HEK293 (cell line): Measurements from ENCODE around the gene LPP.

Experiments used
- CTCF ChIA-PET: fragments of 350-600 bp; formaldehyde crosslinking; extraction: SDS; loops from one replicate; lab custom pipeline; 2021; ENCODE audit warnings: antibody characterized with exemption; lab: Yijun Ruan, JAX
- POLR2A ChIA-PET: fragments of 300-600 bp; formaldehyde crosslinking; extraction: SDS; loops from one replicate; lab custom pipeline; 2020; ENCODE audit warnings: antibody characterized with exemption, inconsistent platforms; lab: Yijun Ruan, JAX
- H3K27ac ChIP-seq: fragments of 200-500 bp; sonication (Bioruptor generic); 2 replicates; pipeline ENCODE4 v1.5.1; 2014; ENCODE audit warnings: low read depth, low read length, control low read depth, inconsistent platforms; ENCODE audit errors: extremely low read depth
- H3K36me3 ChIP-seq, 2 experiments: fragments of 200-500 bp in 1 of 2; sonication (Bioruptor generic) in 1 of 2; 1 replicate in 1 of 2; 2 replicates in 1 of 2; pipeline ENCODE4 v1.5.1; 2014 to 2017; ENCODE audit warnings: inconsistent platforms in 2 of 2, low read length in 2 of 2; ENCODE audit not compliant: control insufficient read depth in 2 of 2, insufficient read depth in 1 of 2
- H3K4me1 ChIP-seq: fragments of 200-500 bp; sonication (Bioruptor generic); 2 replicates; pipeline ENCODE4 v1.5.1; 2014; ENCODE audit warnings: mild to moderate bottlenecking, low read length, inconsistent platforms; ENCODE audit not compliant: control insufficient read depth, insufficient read depth
- H3K4me3 ChIP-seq: 2 replicates; pipeline ENCODE4 v1.5.1; 2011; ENCODE audit warnings: low read depth, mild to moderate bottlenecking, control low read depth, low read length, moderate library complexity
- H3K9me3 ChIP-seq: fragments of 200-500 bp; sonication (Bioruptor generic); 2 replicates; pipeline ENCODE4 v1.5.1; 2014; ENCODE audit warnings: low read depth, low read length, inconsistent platforms; ENCODE audit not compliant: control insufficient read depth, insufficient read depth
- HIC1 ChIP-seq: fragments of 450-650 bp; formaldehyde crosslinking; IDR thresholded peaks from 2 replicates; pipeline ENCODE4 v1.5.1; 2016; ENCODE audit warnings: missing biosample characterization, missing genetic modification characterization
- KLF10 ChIP-seq: fragments of 450-650 bp; IDR thresholded peaks from 2 replicates; pipeline ENCODE4 v1.5.1; 2018; ENCODE audit warnings: missing biosample characterization, mild to moderate bottlenecking, missing genetic modification characterization
- PBX3 ChIP-seq: sonication (generic); formaldehyde crosslinking; IDR thresholded peaks from 2 replicates; pipeline ENCODE4 v1.8.1; 2022; ENCODE audit warnings: mild to moderate bottlenecking, moderate library complexity, missing genetic modification reagents
- REST ChIP-seq: fragments of 450-650 bp; formaldehyde crosslinking; IDR thresholded peaks from 2 replicates; pipeline ENCODE4 v1.5.1; 2016; ENCODE audit warnings: missing biosample characterization, missing genetic modification characterization
- TSHZ1 ChIP-seq: fragments of 450-650 bp; formaldehyde crosslinking; IDR thresholded peaks from 2 replicates; pipeline ENCODE4 v1.5.1; 2016; ENCODE audit warnings: missing biosample characterization, missing genetic modification characterization, borderline replicate concordance
- ZBTB1 ChIP-seq: fragments of 450-650 bp; formaldehyde crosslinking; IDR thresholded peaks from 2 replicates; pipeline ENCODE4 v1.5.1; 2016; ENCODE audit warnings: missing biosample characterization, missing genetic modification characterization
- ZBTB6 ChIP-seq: fragments of 450-650 bp; formaldehyde crosslinking; IDR thresholded peaks from 2 replicates; pipeline ENCODE4 v1.5.1; 2017; ENCODE audit warnings: missing biosample characterization, missing genetic modification characterization
- ZBTB7A ChIP-seq: fragments of 450-650 bp; formaldehyde crosslinking; IDR thresholded peaks from 2 replicates; pipeline ENCODE4 v1.5.1; 2016; ENCODE audit warnings: low read depth, missing biosample characterization, missing genetic modification characterization
- ZFP69B ChIP-seq: fragments of 450-650 bp; formaldehyde crosslinking; IDR thresholded peaks from 2 replicates; pipeline ENCODE4 v1.5.1; 2016; ENCODE audit warnings: missing biosample characterization, missing genetic modification characterization
- ZNF16 ChIP-seq: fragments of 450-650 bp; formaldehyde crosslinking; IDR thresholded peaks from 2 replicates; pipeline ENCODE4 v1.5.1; 2016; ENCODE audit warnings: low read depth, missing biosample characterization, missing genetic modification characterization
- ZNF324 ChIP-seq: fragments of 450-650 bp; formaldehyde crosslinking; IDR thresholded peaks from 2 replicates; pipeline ENCODE4 v1.5.1; 2016; ENCODE audit warnings: missing biosample characterization, missing genetic modification characterization
- ZNF341 ChIP-seq: fragments of 450-650 bp; formaldehyde crosslinking; IDR thresholded peaks from 2 replicates; pipeline ENCODE4; 2016; ENCODE audit warnings: low read depth, missing biosample characterization, missing genetic modification characterization
- ZNF433 ChIP-seq: fragments of 450-650 bp; formaldehyde crosslinking; IDR thresholded peaks from 2 replicates; pipeline ENCODE4 v1.5.1; 2016; ENCODE audit warnings: missing biosample characterization, missing genetic modification characterization, low read depth
- ZNF449 ChIP-seq: fragments of 450-650 bp; formaldehyde crosslinking; IDR thresholded peaks from 2 replicates; pipeline ENCODE4 v1.5.1; 2017; ENCODE audit warnings: missing biosample characterization, mild to moderate bottlenecking, missing genetic modification characterization, moderate library complexity
- ZNF558 ChIP-seq: fragments of 450-650 bp; formaldehyde crosslinking; IDR thresholded peaks from 2 replicates; pipeline ENCODE4 v1.5.1; 2016; ENCODE audit warnings: missing biosample characterization, missing genetic modification characterization
- ZNF623 ChIP-seq: fragments of 450-650 bp; formaldehyde crosslinking; IDR thresholded peaks from 2 replicates; pipeline ENCODE4 v1.5.1; 2016; ENCODE audit warnings: missing biosample characterization, missing genetic modification characterization
- ZNF660 ChIP-seq: fragments of 450-650 bp; IDR thresholded peaks from 2 replicates; pipeline ENCODE4 v1.5.1; 2018; ENCODE audit warnings: missing biosample characterization, mild to moderate bottlenecking, missing genetic modification characterization
- ZNF664 ChIP-seq: fragments of 450-650 bp; formaldehyde crosslinking; IDR thresholded peaks from 2 replicates; pipeline ENCODE4 v1.5.1; 2016; ENCODE audit warnings: missing biosample characterization, missing genetic modification characterization
- ZNF692 ChIP-seq: fragments of 450-650 bp; formaldehyde crosslinking; IDR thresholded peaks from 2 replicates; pipeline ENCODE4 v1.5.1; 2016; ENCODE audit warnings: missing biosample characterization, missing genetic modification characterization
- ZSCAN30 ChIP-seq: fragments of 450-650 bp; IDR thresholded peaks from 2 replicates; pipeline ENCODE4 v1.5.1; 2018; ENCODE audit warnings: missing biosample characterization, mild to moderate bottlenecking, missing genetic modification characterization, moderate library complexity
- ZSCAN5A ChIP-seq: fragments of 450-650 bp; formaldehyde crosslinking; IDR thresholded peaks from 2 replicates; pipeline ENCODE4 v1.5.1; 2016; ENCODE audit warnings: missing biosample characterization, missing genetic modification characterization

LPP gene

GRCh38 chr3:188233320-188233719 lies 79.4 kb downstream of the LPP start:
- CTCF ChIA-PET = no interaction called here
- no peak overlapping the region for H3K4me3 ChIP-seq
- no peaks in the 10 kb centered on the region for H3K4me1 ChIP-seq
- no peaks in the 10 kb centered on the region for H3K9me3 ChIP-seq
- H3K36me3 ChIP-seq = no peaks in the 10 kb centered on the region
- POLR2A ChIA-PET = no interaction called here
- no peak overlapping the region for H3K27ac ChIP-seq
- TF ChIP-seq ZNF433 (tag by site-specific recombination) (no peak), ZNF558 (tag by site-specific recombination) (no peak), PBX3 (CRISPR knock-in tag) (no peak), ZNF664 (tag by site-specific recombination) (no peak), ZBTB6 (tag by site-specific recombination) (no peak), ZSCAN5A (tag by site-specific recombination) (no peak), ZSCAN30 (0 out of 2 replicates have a peak, but pooled peaks have one; percentile 13), ZNF623 (tag by site-specific recombination) (no peak), ZNF692 (tag by site-specific recombination) (no peak), ZNF324 (tag by site-specific recombination) (no peak), ZNF660 (tag by site-specific recombination) (peak; percentile 78), KLF10 (tag by site-specific recombination) (peak; percentile 45; the same call in 1 of the 2 replicates), ZBTB7A (no peak), ZNF16 (tag by site-specific recombination) (no peak), REST (tag by site-specific recombination) (no peak), TSHZ1 (tag by site-specific recombination) (no peak), ZFP69B (tag by site-specific recombination) (no peak), ZNF341 (no peak), ZBTB1 (tag by site-specific recombination) (0 out of 2 replicates have a peak, but pooled peaks have one; percentile 14), ZNF449 (tag by site-specific recombination) (no peak; the same call in 1 of the 2 replicates), HIC1 (tag by site-specific recombination) (no peak)
